ENCODE measurements around the gene HAND1.

HAND1 gene

DNA sequence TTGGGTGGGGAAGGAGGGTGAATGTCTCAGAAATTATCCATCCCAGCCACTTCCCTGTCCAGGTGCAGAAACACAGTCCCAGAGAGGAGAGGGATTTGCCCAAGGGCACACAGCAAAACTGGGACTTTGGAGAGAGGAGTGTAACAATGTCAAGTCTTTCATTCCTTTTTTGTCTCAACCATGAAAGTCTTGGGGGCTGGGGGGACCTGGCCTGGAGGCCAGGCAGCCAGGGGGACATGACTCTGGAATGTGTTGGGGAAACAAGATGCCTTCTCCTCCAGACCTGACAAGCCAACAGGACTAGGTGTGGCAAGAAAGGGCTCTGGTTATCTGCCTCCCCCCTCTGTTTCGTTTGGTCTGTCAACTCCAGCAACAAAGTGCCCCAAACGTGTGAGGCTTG, 13.9 kb upstream of the HAND1 start:
- Histone ChIP-seq H3K27ac (replicated peaks) (no peak overlapping the region), H3K4me3 (replicated peaks; ENCODE audit: insufficient read depth, low read length) (no peak overlapping the region), H3K27me3 (ENCODE audit: insufficient read depth, poor library complexity, severe bottlenecking) (peaks cover 37% of the 10 kb centered on the region)
- TF ChIP-seq, protein P1, sequence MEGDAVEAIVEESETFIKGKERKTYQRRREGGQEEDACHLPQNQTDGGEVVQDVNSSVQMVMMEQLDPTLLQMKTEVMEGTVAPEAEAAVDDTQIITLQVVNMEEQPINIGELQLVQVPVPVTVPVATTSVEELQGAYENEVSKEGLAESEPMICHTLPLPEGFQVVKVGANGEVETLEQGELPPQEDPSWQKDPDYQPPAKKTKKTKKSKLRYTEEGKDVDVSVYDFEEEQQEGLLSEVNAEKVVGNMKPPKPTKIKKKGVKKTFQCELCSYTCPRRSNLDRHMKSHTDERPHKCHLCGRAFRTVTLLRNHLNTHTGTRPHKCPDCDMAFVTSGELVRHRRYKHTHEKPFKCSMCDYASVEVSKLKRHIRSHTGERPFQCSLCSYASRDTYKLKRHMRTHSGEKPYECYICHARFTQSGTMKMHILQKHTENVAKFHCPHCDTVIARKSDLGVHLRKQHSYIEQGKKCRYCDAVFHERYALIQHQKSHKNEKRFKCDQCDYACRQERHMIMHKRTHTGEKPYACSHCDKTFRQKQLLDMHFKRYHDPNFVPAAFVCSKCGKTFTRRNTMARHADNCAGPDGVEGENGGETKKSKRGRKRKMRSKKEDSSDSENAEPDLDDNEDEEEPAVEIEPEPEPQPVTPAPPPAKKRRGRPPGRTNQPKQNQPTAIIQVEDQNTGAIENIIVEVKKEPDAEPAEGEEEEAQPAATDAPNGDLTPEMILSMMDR (IDR thresholded peaks at IDR 0.05; ENCODE audit: insufficient read depth, low read length), result no peak
- TF ChIP-seq, protein P2, sequence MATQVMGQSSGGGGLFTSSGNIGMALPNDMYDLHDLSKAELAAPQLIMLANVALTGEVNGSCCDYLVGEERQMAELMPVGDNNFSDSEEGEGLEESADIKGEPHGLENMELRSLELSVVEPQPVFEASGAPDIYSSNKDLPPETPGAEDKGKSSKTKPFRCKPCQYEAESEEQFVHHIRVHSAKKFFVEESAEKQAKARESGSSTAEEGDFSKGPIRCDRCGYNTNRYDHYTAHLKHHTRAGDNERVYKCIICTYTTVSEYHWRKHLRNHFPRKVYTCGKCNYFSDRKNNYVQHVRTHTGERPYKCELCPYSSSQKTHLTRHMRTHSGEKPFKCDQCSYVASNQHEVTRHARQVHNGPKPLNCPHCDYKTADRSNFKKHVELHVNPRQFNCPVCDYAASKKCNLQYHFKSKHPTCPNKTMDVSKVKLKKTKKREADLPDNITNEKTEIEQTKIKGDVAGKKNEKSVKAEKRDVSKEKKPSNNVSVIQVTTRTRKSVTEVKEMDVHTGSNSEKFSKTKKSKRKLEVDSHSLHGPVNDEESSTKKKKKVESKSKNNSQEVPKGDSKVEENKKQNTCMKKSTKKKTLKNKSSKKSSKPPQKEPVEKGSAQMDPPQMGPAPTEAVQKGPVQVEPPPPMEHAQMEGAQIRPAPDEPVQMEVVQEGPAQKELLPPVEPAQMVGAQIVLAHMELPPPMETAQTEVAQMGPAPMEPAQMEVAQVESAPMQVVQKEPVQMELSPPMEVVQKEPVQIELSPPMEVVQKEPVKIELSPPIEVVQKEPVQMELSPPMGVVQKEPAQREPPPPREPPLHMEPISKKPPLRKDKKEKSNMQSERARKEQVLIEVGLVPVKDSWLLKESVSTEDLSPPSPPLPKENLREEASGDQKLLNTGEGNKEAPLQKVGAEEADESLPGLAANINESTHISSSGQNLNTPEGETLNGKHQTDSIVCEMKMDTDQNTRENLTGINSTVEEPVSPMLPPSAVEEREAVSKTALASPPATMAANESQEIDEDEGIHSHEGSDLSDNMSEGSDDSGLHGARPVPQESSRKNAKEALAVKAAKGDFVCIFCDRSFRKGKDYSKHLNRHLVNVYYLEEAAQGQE (IDR thresholded peaks at IDR 0.05; ENCODE audit: insufficient replicate concordance, low read depth), result no peak
- no peak for TF ChIP-seq SPI1 (IDR thresholded peaks at IDR 0.05; ENCODE audit: borderline replicate concordance, low read depth)
- no peak for TF ChIP-seq GABPA (IDR thresholded peaks at IDR 0.05; ENCODE audit: low read depth)
- no peak for TF ChIP-seq POLR2AphosphoS5 (IDR thresholded peaks at IDR 0.05; ENCODE audit: low read depth)
- no peak for DNase-seq (ENCODE audit: low read depth in 1 of 2, low spot score in 1 of 2)

DNA sequence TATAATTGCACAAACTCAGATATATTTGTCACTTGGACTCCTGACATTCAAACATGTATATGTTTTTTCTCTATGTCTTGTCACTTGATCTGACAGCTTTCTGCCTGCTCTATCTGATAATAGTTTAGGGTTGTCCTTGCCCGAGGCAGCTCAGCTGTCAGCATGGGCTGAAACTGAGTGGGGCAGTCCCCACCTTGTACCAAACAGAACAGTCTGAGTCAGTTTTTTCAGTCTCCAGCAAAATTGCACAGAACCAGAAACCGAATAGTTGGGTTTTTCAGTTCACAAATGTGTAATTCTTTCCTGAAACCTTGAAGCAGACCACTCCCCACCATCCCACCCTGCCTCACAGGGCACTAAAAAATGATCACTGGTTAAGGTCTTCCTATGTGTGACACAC, 9.5 kb upstream of the HAND1 start:
- H3K27ac ChIP-seq (replicated peaks), result no peak overlapping the region
- DNase-seq (ENCODE audit: low read depth in 1 of 2, low spot score in 1 of 2), result no peak
- H3K4me3 ChIP-seq (replicated peaks; ENCODE audit: insufficient read depth, low read length), result no peak overlapping the region
- TF ChIP-seq, protein P2 (IDR thresholded peaks at IDR 0.05; ENCODE audit: insufficient replicate concordance, low read depth), result no peak
- peaks cover 53% of the 10 kb centered on the region for H3K27me3 ChIP-seq (ENCODE audit: insufficient read depth, poor library complexity, severe bottlenecking)

DNA sequence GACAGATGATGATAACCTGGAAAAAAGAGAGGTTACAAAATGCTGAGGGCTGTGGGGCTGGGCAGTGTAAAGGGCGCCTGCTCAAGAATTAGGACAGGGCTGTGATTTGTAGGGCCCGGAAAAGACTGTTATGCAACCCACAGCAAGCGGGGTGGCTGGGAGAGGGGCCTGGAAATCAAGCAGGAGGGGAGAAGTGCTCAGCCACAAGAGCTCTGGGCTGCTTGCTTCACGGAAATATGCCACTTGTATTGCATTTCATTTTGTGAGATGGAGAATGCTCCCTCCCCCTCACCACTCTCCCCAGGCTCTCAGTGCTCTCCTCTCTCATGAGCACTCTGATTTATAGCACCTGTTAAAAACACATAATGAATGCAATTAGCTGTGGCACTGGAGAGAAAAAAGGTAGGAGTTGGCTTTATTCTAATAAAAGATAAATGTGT, 8.4 kb upstream of the HAND1 start:
- no peak for TF ChIP-seq POLR2AphosphoS5 (IDR thresholded peaks at IDR 0.05; ENCODE audit: low read depth)
- TF ChIP-seq, protein P2 (IDR thresholded peaks at IDR 0.05; ENCODE audit: insufficient replicate concordance, low read depth), result no peak
- TF ChIP-seq GABPA (IDR thresholded peaks at IDR 0.05; ENCODE audit: low read depth), result no peak
- TF ChIP-seq SPI1 (IDR thresholded peaks at IDR 0.05; ENCODE audit: borderline replicate concordance, low read depth), result no peak
- TF ChIP-seq, protein P1 (IDR thresholded peaks at IDR 0.05; ENCODE audit: insufficient read depth, low read length), result no peak
- DNase-seq (ENCODE audit: low read depth in 1 of 2, low spot score in 1 of 2), result no peak
- Histone ChIP-seq H3K4me3 (replicated peaks; ENCODE audit: insufficient read depth, low read length) (no peak overlapping the region), H3K27ac (replicated peaks) (no peak overlapping the region), H3K27me3 (ENCODE audit: insufficient read depth, poor library complexity, severe bottlenecking) (peaks cover 64% of the 10 kb centered on the region)

All from HL-60 (cell line).